A673 (cell line): ENCODE measurements around the gene UFD1.

ENCODE experiments used
- CTCF ChIP-seq: fragments of 300-800, 200-600 bp; sonication (generic); conservative IDR thresholded peaks from 2 replicates; pipeline ENCODE4 v1.5.1; 2017; ENCODE audit warnings: low read depth, mild to moderate bottlenecking, antibody characterized with exemption, low read length, moderate library complexity, mixed read lengths
- EZH2 ChIP-seq: fragments of 200-600 bp; sonication (generic); IDR thresholded peaks from 2 replicates; pipeline ENCODE4 v1.6.1; 2017; ENCODE audit warnings: borderline replicate concordance, low read depth, mild to moderate bottlenecking, mixed read lengths, antibody characterized with exemption, low read length; ENCODE audit not compliant: poor library complexity, severe bottlenecking

- no peak for TF ChIP-seq CTCF
- TF ChIP-seq EZH2 = no peak
Measured at GRCh38 chr22:19523240-19524169, 44.5 kb upstream of the UFD1 start.
